Measurements from ENCODE around the gene PIN1. TPM values are rescaled to one million over a fixed set of nuclear protein-coding genes. Genes with fewer than 3 reads are reported as not detected.

Gene PIN1
- total and polyA plus RNA-seq, 2 of the 13 experiments (the other 11 are each of a cell fraction or from before 2014, with no cell fraction given) = 31.9 to 72.0 TPM

DNA sequence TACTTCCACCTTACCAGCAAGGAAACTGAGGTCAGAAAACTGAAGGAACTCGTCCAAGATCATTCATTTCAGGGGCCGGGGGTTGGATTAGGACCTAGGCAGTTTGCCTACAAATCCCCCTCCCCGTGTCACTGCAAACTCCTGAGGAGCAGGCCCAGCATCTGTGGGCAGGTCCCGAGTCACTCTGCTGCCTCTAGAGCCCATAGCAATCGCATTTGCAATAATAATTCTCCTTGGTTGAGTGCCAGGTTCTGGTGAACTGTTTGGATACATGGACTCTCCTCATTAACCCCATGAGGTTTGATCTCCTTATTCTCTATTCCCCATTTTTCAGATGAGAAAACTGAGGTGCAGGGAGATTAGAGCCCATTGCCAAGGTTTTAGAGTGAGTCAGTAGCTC is 903 bp downstream of the PIN1 start (continued):
- TF ChIP-seq SIN3B (IDR thresholded peaks at IDR 0.05; ENCODE audit: low read length) = no peak
- TF ChIP-seq HIVEP1 (CRISPR knock-in tag; IDR thresholded peaks at IDR 0.05) = no peak
- TF ChIP-seq ZSCAN29 (CRISPR knock-in tag; conservative IDR thresholded peaks at IDR 0.05) = no peak

DNA sequence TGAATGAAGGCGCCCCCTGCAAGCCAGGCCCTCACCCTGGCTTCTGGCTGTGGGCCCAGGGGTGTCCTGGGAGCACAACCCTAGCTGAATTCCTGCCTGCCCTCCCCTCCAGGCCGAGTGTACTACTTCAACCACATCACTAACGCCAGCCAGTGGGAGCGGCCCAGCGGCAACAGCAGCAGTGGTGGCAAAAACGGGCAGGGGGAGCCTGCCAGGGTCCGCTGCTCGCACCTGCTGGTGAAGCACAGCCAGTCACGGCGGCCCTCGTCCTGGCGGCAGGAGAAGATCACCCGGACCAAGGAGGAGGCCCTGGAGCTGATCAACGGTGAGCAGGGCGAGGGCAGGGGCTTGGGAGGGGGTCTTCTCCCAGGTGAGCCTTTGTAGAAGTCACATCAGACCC is 3.2 kb downstream of the PIN1 start:
- no peak overlapping the region for H3K9ac ChIP-seq (ENCODE audit: insufficient read depth, low read depth, low read length)
- H3K27ac ChIP-seq (ENCODE audit: extremely low read length, insufficient read depth, low read length) = no peak overlapping the region
- intact Hi-C loops (cut with micrococcal nuclease; ENCODE audit: unreplicated experiment) = no loop called here
- 0 out of 2 replicates have a peak, but pooled peaks cover 7% of the 10 kb centered on the region for H4K20me1 ChIP-seq (ENCODE audit: insufficient read depth, low read length)
- in situ Hi-C loops (cut with HindIII; ENCODE audit: extremely low pct_ligation_motif_present, low pct_unique_long_range_greater_than_20kb) = no loop called here
- no peak overlapping the region for H2AFZ ChIP-seq (ENCODE audit: low read length)
- ATAC-seq = no peak
- POLR2A ChIA-PET = no interaction called here
- 90% methylated on average over 13 of the region's 15 CpGs for whole genome bisulfite sequencing (ENCODE audit: low lambda C conversion rate)
- no peak for FAIRE-seq
- CTCF ChIA-PET (ENCODE audit: low intra/inter-chr PET ratio, low total read pairs) = no interaction called here
- H3K9me3 ChIP-seq (ENCODE audit: low read length) = no peaks in the 10 kb centered on the region
- no peaks in the 10 kb centered on the region; a peak in 1 of 5 replicates for H3K27me3 ChIP-seq (ENCODE audit: control insufficient read depth in 1 of 2, insufficient read depth in 2 of 2, low read length in 2 of 2)
- DNase-seq (ENCODE audit: low spot score) = no peak
- peaks cover 14 to 37% of the 10 kb centered on the region in 2 experiments for H3K36me3 ChIP-seq (replicated peaks in 1 of 2; ENCODE audit: control insufficient read depth in 1 of 2, insufficient read depth in 2 of 2, low read length in 2 of 2)
- no TSS peak for BruUV-seq (replicated peaks)
- H3K4me3 ChIP-seq (replicated peaks in 1 of 3; ENCODE audit: insufficient read depth in 1 of 3, low read depth in 2 of 3, low read length in 3 of 3) = no peak overlapping the region
- peaks cover 10% of the 10 kb centered on the region for H3K4me1 ChIP-seq (ENCODE audit: insufficient read depth, low read length)
- TF ChIP-seq AGO2 (optimal IDR thresholded peaks at IDR 0.05; ENCODE audit: low read depth, low read length) = peak; percentile 50
- no peak for TF ChIP-seq SRSF1 (optimal IDR thresholded peaks at IDR 0.05; ENCODE audit: low read depth, low read length)
- peaks cover 14% of the 10 kb centered on the region for H3K79me2 ChIP-seq (ENCODE audit: insufficient read depth, low read length)
- H3K4me2 ChIP-seq (ENCODE audit: low read depth, low read length) = no peak overlapping the region

DNA sequence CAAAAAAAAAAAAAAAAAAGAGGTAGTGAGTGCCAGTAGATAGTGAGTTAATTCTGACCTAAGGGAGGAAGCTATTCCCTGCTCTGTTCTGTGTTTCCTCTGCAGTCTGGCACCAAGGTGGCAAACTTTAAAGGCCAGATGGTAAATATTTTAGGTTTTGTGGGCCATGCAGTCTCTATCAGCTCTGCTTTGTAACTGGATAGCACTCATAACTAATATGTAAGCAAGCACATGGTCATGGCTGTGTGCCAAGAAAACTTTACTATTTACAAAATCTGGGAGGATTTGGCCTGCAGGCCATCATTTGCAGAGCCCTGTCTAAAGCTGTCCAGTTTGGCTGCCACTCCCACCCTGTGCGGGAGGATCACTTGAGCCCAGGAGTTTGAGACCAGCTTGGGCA is 4.3 kb downstream of the PIN1 start:
- DNase-seq (ENCODE audit: low spot score) (no peak), FAIRE-seq (no peak), ATAC-seq (no peak)
- no peak overlapping the region for H3K27ac ChIP-seq (ENCODE audit: extremely low read length, insufficient read depth, low read length)
- intact Hi-C loops (cut with micrococcal nuclease; ENCODE audit: unreplicated experiment) = no loop called here
- no peaks in the 10 kb centered on the region for H3K9me3 ChIP-seq (ENCODE audit: low read length)
- 0 out of 2 replicates have a peak, but pooled peaks cover 3% of the 10 kb centered on the region for H4K20me1 ChIP-seq (ENCODE audit: insufficient read depth, low read length)
- H3K4me1 ChIP-seq (ENCODE audit: insufficient read depth, low read length) = peaks cover 10% of the 10 kb centered on the region
- WGBS (ENCODE audit: low lambda C conversion rate) = 100% methylated on average over 1 of the region's 1 CpG
- peaks cover 20 to 46% of the 10 kb centered on the region in 2 experiments; a peak in 4 of 5 replicates for H3K36me3 ChIP-seq (replicated peaks in 1 of 2; ENCODE audit: control insufficient read depth in 1 of 2, insufficient read depth in 2 of 2, low read length in 2 of 2)
- H3K4me2 ChIP-seq (ENCODE audit: low read depth, low read length) = no peak overlapping the region
- BruUV-seq (replicated peaks) = no TSS peak
- no peaks in the 10 kb centered on the region; a peak in 1 of 5 replicates for H3K27me3 ChIP-seq (ENCODE audit: control insufficient read depth in 1 of 2, insufficient read depth in 2 of 2, low read length in 2 of 2)
- H3K9ac ChIP-seq (ENCODE audit: insufficient read depth, low read depth, low read length) = no peak overlapping the region
- ChIA-PET POLR2A (no interaction called here), CTCF (ENCODE audit: low intra/inter-chr PET ratio, low total read pairs) (no interaction called here)
- in situ Hi-C loops (cut with HindIII; ENCODE audit: extremely low pct_ligation_motif_present, low pct_unique_long_range_greater_than_20kb) = no loop called here
- no peak overlapping the region for H2AFZ ChIP-seq (ENCODE audit: low read length)
- peaks cover 14% of the 10 kb centered on the region for H3K79me2 ChIP-seq (ENCODE audit: insufficient read depth, low read length)
- no peak overlapping the region for H3K4me3 ChIP-seq (replicated peaks in 1 of 3; ENCODE audit: insufficient read depth in 1 of 3, low read depth in 2 of 3, low read length in 3 of 3)
- TF ChIP-seq ZSCAN20 (CRISPR knock-in tag; IDR thresholded peaks at IDR 0.05; ENCODE audit: borderline replicate concordance) = no peak
- TF ChIP-seq MIER2 (CRISPR knock-in tag; IDR thresholded peaks at IDR 0.05) = no peak
- no peak for TF ChIP-seq CHD4 (IDR thresholded peaks at IDR 0.05; ENCODE audit: borderline replicate concordance, low read length)
- no peak for TF ChIP-seq ZNF83 (CRISPR knock-in tag; IDR thresholded peaks at IDR 0.05; ENCODE audit: borderline replicate concordance)
- no peak for TF ChIP-seq ZNF501 (CRISPR knock-in tag; IDR thresholded peaks at IDR 0.05)
- TF ChIP-seq, protein P1, sequence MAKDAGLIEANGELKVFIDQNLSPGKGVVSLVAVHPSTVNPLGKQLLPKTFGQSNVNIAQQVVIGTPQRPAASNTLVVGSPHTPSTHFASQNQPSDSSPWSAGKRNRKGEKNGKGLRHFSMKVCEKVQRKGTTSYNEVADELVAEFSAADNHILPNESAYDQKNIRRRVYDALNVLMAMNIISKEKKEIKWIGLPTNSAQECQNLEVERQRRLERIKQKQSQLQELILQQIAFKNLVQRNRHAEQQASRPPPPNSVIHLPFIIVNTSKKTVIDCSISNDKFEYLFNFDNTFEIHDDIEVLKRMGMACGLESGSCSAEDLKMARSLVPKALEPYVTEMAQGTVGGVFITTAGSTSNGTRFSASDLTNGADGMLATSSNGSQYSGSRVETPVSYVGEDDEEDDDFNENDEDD (CRISPR knock-in tag; IDR thresholded peaks at IDR 0.05; ENCODE audit: borderline replicate concordance) = no peak
- TF ChIP-seq, protein P2, sequence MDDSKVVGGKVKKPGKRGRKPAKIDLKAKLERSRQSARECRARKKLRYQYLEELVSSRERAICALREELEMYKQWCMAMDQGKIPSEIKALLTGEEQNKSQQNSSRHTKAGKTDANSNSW (CRISPR knock-in tag; IDR thresholded peaks at IDR 0.05; ENCODE audit: borderline replicate concordance) = no peak
- TF ChIP-seq NR2F6 (IDR thresholded peaks at IDR 0.05) = no peak
- no peak for TF ChIP-seq NR2F6 (CRISPR knock-in tag; IDR thresholded peaks at IDR 0.05)
- TF ChIP-seq MEIS1 (CRISPR knock-in tag; IDR thresholded peaks at IDR 0.05; ENCODE audit: borderline replicate concordance) = no peak
- TF ChIP-seq ZFAT (CRISPR knock-in tag; conservative IDR thresholded peaks at IDR 0.05) = no peak
- no peak for TF ChIP-seq ZNF761 (CRISPR knock-in tag; conservative IDR thresholded peaks at IDR 0.05)
- TF ChIP-seq, protein P3, sequence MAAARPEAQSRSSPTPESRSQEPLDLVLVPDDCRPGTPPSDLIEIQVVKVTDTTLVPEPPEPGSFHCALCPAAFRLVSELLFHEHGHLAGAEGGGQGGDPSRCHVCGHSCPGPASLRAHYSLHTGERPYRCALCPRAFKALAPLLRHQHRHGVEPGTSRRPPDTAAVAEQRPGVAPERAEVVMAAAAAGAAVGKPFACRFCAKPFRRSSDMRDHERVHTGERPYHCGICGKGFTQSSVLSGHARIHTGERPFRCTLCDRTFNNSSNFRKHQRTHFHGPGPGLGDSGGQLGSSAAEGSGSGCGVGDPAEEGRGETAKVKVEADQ (CRISPR knock-in tag; IDR thresholded peaks at IDR 0.05; ENCODE audit: borderline replicate concordance) = no peak
